Thoracic aorta (tissue), 2 donors: Measurements from ENCODE around the gene HNRNPA0. TPM values are rescaled to one million over a fixed set of nuclear protein-coding genes. Genes with fewer than 3 reads are reported as not detected.

Experiments used
- ATAC-seq: fragments of 150-250 bp; one replicate; pipeline ENCODE4 v1.8.0; 2017; ENCODE audit warnings: low read depth; ENCODE audit not compliant: insufficient number of reproducible peaks, low FRiP score
- DNase-seq: peaks from one replicate; pipeline ENCODE4 v3.0.0-alpha.2; 2020; ENCODE audit warnings: low spot score
- H3K27ac ChIP-seq, 2 donors: fragments of 200-600 bp; sonication (generic); 1 replicate in 1 of 2; 2 replicates in 1 of 2; pipeline ENCODE4 v1.5.1; 2016; ENCODE audit warnings: mild to moderate bottlenecking in 2 of 2, moderate library complexity in 2 of 2
- H3K27me3 ChIP-seq: fragments of 200-600 bp; sonication (generic); replicated peaks from 2 replicates; pipeline ENCODE4 v1.6.0; 2016; ENCODE audit warnings: mild to moderate bottlenecking; ENCODE audit not compliant: insufficient read depth
- H3K36me3 ChIP-seq: fragments of 200-600 bp; sonication (generic); one replicate; pipeline ENCODE4 v1.5.1; 2016
- H3K4me1 ChIP-seq, 2 donors: fragments of 200-600 bp; sonication (generic); 1 replicate in 1 of 2; 2 replicates in 1 of 2; pipeline versions ENCODE4 v1.5.1 to v1.6.0; 2016; ENCODE audit warnings: low read depth in 2 of 2, mild to moderate bottlenecking in 1 of 2; ENCODE audit not compliant: control insufficient read depth in 1 of 2
- H3K4me3 ChIP-seq: fragments of 200-600 bp; sonication (generic); 2 replicates; pipeline ENCODE4 v1.5.1; 2016; ENCODE audit warnings: mild to moderate bottlenecking
- H3K9me3 ChIP-seq: fragments of 200-600 bp; sonication (generic); 2 replicates; pipeline ENCODE4 v1.5.1; 2016
- total RNA-seq, 2 donors: library from RNA; depleted of rRNA; stranded (reverse); fragments of >200 nt; gene quantifications; one replicate each; pipeline versions ENCODE4 v1.1.0 to v1.2.3, GENCODE V29; 2016
- TF ChIP-seq, protein P1 (sequence below): fragments of 200-600 bp; sonication (generic); IDR thresholded peaks from one replicate; pipeline ENCODE4 v1.5.1; 2019; ENCODE audit warnings: antibody characterized with exemption

The HNRNPA0 gene
- total RNA-seq, 2 donors from 2014 or later: 9.3 to 14.9 TPM

DNA sequence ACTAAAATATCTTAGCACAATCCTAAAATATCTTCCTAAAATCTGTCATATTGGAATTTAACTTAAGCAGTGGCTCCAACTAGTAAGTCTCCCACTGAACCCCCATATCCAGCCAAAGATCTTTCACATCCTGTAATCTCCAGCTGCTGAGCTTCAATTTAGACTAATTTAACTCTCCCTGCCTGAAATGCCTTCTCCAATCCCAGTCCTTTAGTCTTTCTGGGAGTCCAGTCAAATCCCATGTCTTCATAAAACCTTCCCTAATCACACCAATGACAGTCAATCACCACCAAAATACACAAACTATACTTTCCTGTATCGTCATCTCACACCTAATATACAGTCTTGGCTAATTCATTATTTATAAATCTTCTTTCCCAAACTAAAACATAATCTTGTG lies 17.7 kb downstream of the HNRNPA0 start:
- Histone ChIP-seq H3K9me3 (no peaks in the 10 kb centered on the region), H3K36me3 (no peaks in the 10 kb centered on the region), H3K4me1 (peaks cover 4 to 27% of the 10 kb centered on the region in 2 donors), H3K4me3 (no peak overlapping the region), H3K27me3 (no peaks in the 10 kb centered on the region), H3K27ac (no peak overlapping the region)
- DNase-seq (no peak), ATAC-seq (no peak)
- TF ChIP-seq, protein P1, sequence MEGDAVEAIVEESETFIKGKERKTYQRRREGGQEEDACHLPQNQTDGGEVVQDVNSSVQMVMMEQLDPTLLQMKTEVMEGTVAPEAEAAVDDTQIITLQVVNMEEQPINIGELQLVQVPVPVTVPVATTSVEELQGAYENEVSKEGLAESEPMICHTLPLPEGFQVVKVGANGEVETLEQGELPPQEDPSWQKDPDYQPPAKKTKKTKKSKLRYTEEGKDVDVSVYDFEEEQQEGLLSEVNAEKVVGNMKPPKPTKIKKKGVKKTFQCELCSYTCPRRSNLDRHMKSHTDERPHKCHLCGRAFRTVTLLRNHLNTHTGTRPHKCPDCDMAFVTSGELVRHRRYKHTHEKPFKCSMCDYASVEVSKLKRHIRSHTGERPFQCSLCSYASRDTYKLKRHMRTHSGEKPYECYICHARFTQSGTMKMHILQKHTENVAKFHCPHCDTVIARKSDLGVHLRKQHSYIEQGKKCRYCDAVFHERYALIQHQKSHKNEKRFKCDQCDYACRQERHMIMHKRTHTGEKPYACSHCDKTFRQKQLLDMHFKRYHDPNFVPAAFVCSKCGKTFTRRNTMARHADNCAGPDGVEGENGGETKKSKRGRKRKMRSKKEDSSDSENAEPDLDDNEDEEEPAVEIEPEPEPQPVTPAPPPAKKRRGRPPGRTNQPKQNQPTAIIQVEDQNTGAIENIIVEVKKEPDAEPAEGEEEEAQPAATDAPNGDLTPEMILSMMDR: no peak

GRCh38 chr5:137735555-137736284 lies 18.4 kb downstream of the HNRNPA0 start, which contains the start of gene KLHL3:
Gene KLHL3, minus strand, starts transcription at chr5:137736089. Its CDS starts 443 bp downstream, at chr5:137735646.
- DNase-seq (no peak), ATAC-seq (peak; percentile 32)
- Histone ChIP-seq H3K9me3 (no peaks in the 10 kb centered on the region), H3K4me3 (peak within 1 kb of the TSS; percentile 76), H3K4me1 (peaks cover 4 to 27% of the 10 kb centered on the region in 2 donors), H3K36me3 (no peaks in the 10 kb centered on the region), H3K27ac (peak within 1 kb of the TSS; percentile 35 to 62), H3K27me3 (no peaks in the 10 kb centered on the region)
- TF ChIP-seq, protein P1: no peak

DNA sequence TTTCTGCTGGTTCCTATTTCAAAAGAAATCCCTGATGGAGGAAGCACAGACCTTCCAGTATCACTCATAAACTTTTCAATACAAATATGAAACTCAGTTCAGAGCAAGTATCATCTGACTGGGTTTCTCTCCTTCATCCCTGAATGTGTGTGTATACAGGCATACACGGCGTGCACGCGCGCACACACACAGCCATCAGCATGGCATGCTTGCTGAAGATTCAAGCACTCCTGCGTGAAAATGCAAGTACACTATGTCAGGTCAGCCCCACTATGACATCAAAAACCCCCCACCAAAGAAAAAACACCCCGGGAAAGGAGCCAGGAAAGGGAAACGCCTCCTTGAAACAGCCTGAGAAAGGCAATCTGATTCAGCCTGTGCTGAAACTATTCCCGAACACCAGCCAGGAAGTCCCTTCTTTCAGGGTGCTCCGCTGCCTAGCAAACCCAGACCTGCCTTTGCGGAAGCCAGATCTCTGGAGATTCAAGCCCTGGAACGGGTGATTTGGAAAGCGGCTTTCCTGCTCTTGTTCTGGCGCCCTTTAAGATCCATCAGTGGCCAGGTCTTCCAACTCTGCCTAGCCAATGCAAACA lies 19.1 kb downstream of the HNRNPA0 start:
- no peaks in the 10 kb centered on the region for H3K9me3 ChIP-seq
- peaks cover 4 to 27% of the 10 kb centered on the region in 2 donors for H3K4me1 ChIP-seq
- H3K27me3 ChIP-seq: no peaks in the 10 kb centered on the region
- no peaks in the 10 kb centered on the region for H3K36me3 ChIP-seq
- TF ChIP-seq, protein P1: no peak
- H3K4me3 ChIP-seq: peak overlapping the region; percentile 76
- DNase-seq: no peak
- H3K27ac ChIP-seq: peak overlapping the region; percentile 35 to 62
- peak; percentile 22 for ATAC-seq

GRCh38 chr5:137734331-137734730 lies 19.8 kb downstream of the HNRNPA0 start:
- DNase-seq (no peak), ATAC-seq (no peak)
- no peaks in the 10 kb centered on the region for H3K36me3 ChIP-seq
- no peaks in the 10 kb centered on the region for H3K9me3 ChIP-seq
- peaks cover 4 to 27% of the 10 kb centered on the region in 2 donors for H3K4me1 ChIP-seq
- H3K4me3 ChIP-seq: peak overlapping the region; percentile 76
- TF ChIP-seq, protein P1: no peak
- H3K27ac ChIP-seq: peak overlapping the region; percentile 35 to 62
- H3K27me3 ChIP-seq: no peaks in the 10 kb centered on the region

DNA sequence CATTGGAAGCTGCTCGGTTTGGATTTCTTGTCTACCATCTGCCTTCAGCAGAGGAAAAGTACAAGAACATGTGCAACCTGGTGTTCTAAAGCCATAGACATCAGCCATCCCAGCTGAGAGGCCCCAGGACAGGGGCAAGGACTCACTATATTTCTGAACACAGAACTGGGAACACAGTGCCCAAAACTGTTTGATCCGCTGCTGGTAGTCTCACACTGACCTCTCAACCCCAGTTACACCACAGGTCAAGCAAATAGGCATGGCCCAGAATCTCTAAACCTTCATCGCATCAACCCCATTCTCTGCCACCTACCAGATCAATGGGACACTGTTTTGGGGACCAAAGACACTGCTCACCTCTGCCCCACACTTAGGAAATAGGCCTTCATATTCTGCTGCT lies 20.2 kb downstream of the HNRNPA0 start:
- Histone ChIP-seq H3K4me1 (peaks cover 4 to 27% of the 10 kb centered on the region in 2 donors), H3K9me3 (no peaks in the 10 kb centered on the region), H3K27ac (no peak overlapping the region), H3K36me3 (no peaks in the 10 kb centered on the region), H3K4me3 (peak overlapping the region; percentile 76), H3K27me3 (no peaks in the 10 kb centered on the region)
- TF ChIP-seq, protein P1: no peak
- DNase-seq: no peak
- no peak for ATAC-seq
